Suprapubic skin (tissue), 4 donors: ENCODE measurements around the gene GPN2. TPM values are rescaled to one million over a fixed set of nuclear protein-coding genes. Genes with fewer than 3 reads are reported as not detected.

Experiments used
- DNase-seq, 2 donors: peaks; one replicate each; pipeline ENCODE4 v3.0.0-alpha.2; 2019; ENCODE audit warnings: low spot score in 2 of 2
- H3K27ac ChIP-seq: fragments of 200-600 bp; sonication (generic); one replicate; pipeline ENCODE4 v1.5.1; 2019
- H3K27me3 ChIP-seq: fragments of 200-600 bp; sonication (generic); one replicate; pipeline ENCODE4 v1.5.1; 2019
- H3K36me3 ChIP-seq: fragments of 200-600 bp; sonication (generic); one replicate; pipeline ENCODE4 v1.5.1; 2019
- H3K4me1 ChIP-seq: fragments of 200-600 bp; sonication (generic); one replicate; pipeline ENCODE4 v1.5.1; 2019
- H3K4me3 ChIP-seq: fragments of 200-600 bp; sonication (generic); one replicate; pipeline ENCODE4 v1.5.1; 2019; ENCODE audit warnings: mild to moderate bottlenecking
- H3K9me3 ChIP-seq: fragments of 200-600 bp; sonication (generic); one replicate; pipeline ENCODE4 v1.5.1; 2019
- CTCF ChIP-seq, 2 donors: fragments of 200-600 bp in 1 of 2; fragments of 450-650 bp in 1 of 2; sonication (generic) in 1 of 2; IDR thresholded peaks; one replicate each; pipeline ENCODE4 v1.5.1; 2016 to 2019; ENCODE audit warnings: antibody characterized with exemption in 2 of 2, mild to moderate bottlenecking in 1 of 2, moderate library complexity in 1 of 2
- EP300 ChIP-seq: sonication (generic); formaldehyde crosslinking; IDR thresholded peaks from one replicate; pipeline ENCODE4 v1.6.1; 2017; ENCODE audit warnings: antibody characterized with exemption
- POLR2A ChIP-seq, 2 donors: fragments of 450-650 bp; IDR thresholded peaks; one replicate each; pipeline ENCODE4 v1.6.1; 2017; ENCODE audit warnings: antibody characterized with exemption in 2 of 2, mild to moderate bottlenecking in 2 of 2, moderate library complexity in 2 of 2
- POLR2AphosphoS5 ChIP-seq, 3 donors: sonication (generic); formaldehyde crosslinking; IDR thresholded peaks; one replicate each; pipeline ENCODE4 v1.6.1; 2017; ENCODE audit warnings: antibody characterized with exemption in 3 of 3
- WGBS: methylation state at CpG from one replicate; pipeline ENCODE4 v1.1.5; 2018; 5-methylcytosine and 5-hydroxymethylcytosine counted together
- total RNA-seq, 4 donors: library from RNA; depleted of rRNA; stranded (reverse); fragments of >200 nt; gene quantifications; one replicate each; pipeline ENCODE4 v1.1.0, GENCODE V29; 2016

The GPN2 gene
- total RNA-seq, 4 donors from 2014 or later, result 13.2 to 25.3 (median 18.8) TPM

- no peak for DNase-seq
- Histone ChIP-seq H3K4me1 (peaks cover 74% of the 10 kb centered on the region), H3K9me3 (no peaks in the 10 kb centered on the region), H3K4me3 (no peak overlapping the region), H3K27ac (peak overlapping the region; percentile 97), H3K27me3 (no peaks in the 10 kb centered on the region), H3K36me3 (no peaks in the 10 kb centered on the region)
- no peak for TF ChIP-seq CTCF (IDR thresholded peaks at IDR 0.05)
- no peak for TF ChIP-seq POLR2AphosphoS5 (IDR thresholded peaks at IDR 0.05)
- TF ChIP-seq POLR2A (IDR thresholded peaks at IDR 0.05), result no peak
- 35% methylated on average over 7 of the region's 7 CpGs for WGBS
Observed at GRCh38 chr1:26861889-26862378, 28.1 kb downstream of the GPN2 start.

DNA sequence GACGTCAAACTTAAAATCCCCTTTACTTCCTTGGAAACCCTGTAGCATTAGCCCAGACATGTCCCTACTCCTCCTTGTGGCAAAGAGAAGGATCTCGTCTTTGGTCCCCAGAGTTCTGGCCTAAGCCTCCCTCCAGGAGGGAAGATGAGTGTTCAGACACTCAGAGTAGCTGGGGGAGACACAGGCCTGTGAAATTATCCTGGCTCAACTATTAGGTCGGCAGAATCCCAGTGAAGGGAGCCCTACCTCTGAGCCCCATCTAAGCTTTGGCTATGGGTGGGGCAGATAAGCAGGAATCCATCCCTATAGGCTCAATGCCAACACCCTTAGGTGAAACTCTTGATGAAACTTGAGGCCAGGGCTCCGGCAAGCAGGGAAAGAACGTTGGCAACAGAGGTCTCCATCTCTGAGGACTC, 28.8 kb downstream of the GPN2 start:
- H3K9me3 ChIP-seq, result no peaks in the 10 kb centered on the region
- 48% methylated on average over 5 of the region's 5 CpGs for WGBS
- no peaks in the 10 kb centered on the region for H3K36me3 ChIP-seq
- TF ChIP-seq POLR2A (IDR thresholded peaks at IDR 0.05), result no peak
- no peak for TF ChIP-seq CTCF (IDR thresholded peaks at IDR 0.05)
- no peak for TF ChIP-seq EP300
- no peak for TF ChIP-seq POLR2AphosphoS5 (IDR thresholded peaks at IDR 0.05)
- H3K4me1 ChIP-seq, result peaks cover 78% of the 10 kb centered on the region
- H3K4me3 ChIP-seq, result no peak overlapping the region
- H3K27me3 ChIP-seq, result no peaks in the 10 kb centered on the region
- H3K27ac ChIP-seq, result peak overlapping the region; percentile 97
- no peak for DNase-seq

DNA sequence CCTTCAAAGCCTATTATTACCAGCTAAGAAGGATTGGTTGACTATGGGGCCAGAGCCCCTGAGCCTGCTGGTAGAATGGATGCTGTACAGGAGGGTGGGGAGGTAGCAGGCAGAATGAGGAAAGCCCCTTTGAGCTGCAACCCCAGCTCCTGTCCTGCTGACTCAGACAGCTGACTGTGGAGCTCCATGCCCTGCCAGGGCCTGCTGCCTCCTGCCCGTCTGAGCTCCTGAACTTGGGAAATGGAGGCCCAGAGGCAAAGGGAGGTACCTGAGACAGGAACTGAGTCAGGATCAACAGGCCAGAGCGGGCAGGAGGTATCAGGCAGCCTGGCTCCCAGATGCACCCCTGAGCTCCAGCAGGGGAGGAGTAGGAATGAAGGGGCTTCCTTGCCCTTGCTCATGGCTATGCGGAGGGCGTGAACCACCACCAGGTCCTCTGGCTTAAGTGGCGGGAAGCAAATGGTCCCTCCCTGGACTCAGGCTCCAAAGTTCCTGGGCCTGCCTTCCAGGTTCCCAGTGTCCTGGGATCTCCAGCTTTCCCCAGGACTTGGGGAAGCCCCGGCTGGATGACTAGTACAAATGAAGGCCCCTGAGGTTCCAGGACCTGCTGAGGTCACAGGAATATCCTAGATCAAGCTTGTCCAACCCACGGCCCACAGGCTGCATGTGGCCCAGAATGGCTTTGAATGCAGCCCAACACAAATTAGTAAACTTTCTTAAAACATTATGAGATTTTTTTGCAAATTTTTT, 31.0 kb downstream of the GPN2 start:
- H3K36me3 ChIP-seq, result no peaks in the 10 kb centered on the region
- peak overlapping the region; percentile 83 for H3K27ac ChIP-seq
- H3K9me3 ChIP-seq, result no peaks in the 10 kb centered on the region
- TF ChIP-seq EP300 (no peak), POLR2AphosphoS5 (IDR thresholded peaks at IDR 0.05) (peak in 2 of 3 donors; percentile 39 to 59)
- DNase-seq, result no peak
- peaks cover 82% of the 10 kb centered on the region for H3K4me1 ChIP-seq
- no peaks in the 10 kb centered on the region for H3K27me3 ChIP-seq
- peak overlapping the region; percentile 10 for H3K4me3 ChIP-seq
- 72% methylated on average over 6 of the region's 7 CpGs for WGBS

- DNase-seq, result no peak
- TF ChIP-seq CTCF (IDR thresholded peaks at IDR 0.05) (no peak), EP300 (no peak), POLR2A (IDR thresholded peaks at IDR 0.05) (no peak), POLR2AphosphoS5 (IDR thresholded peaks at IDR 0.05) (no peak)
- Histone ChIP-seq H3K4me3 (peak overlapping the region; percentile 10), H3K36me3 (no peaks in the 10 kb centered on the region), H3K9me3 (no peaks in the 10 kb centered on the region), H3K27ac (peak overlapping the region; percentile 83), H3K4me1 (peaks cover 83% of the 10 kb centered on the region), H3K27me3 (no peaks in the 10 kb centered on the region)
- WGBS, result 33% methylated on average over 4 of the region's 4 CpGs
Observed at GRCh38 chr1:26858160-26858559, 31.9 kb downstream of the GPN2 start.

- H3K36me3 ChIP-seq, result peaks cover 3% of the 10 kb centered on the region
- WGBS, result 61% methylated on average over 5 of the region's 8 CpGs
Observed at GRCh38 chr1:26857473-26858060, 32.5 kb downstream of the GPN2 start.

More at GRCh38 chr1:26857473-26858060, 32.5 kb downstream of the GPN2 start:
- DNase-seq, result no peak
- Histone ChIP-seq H3K4me3 (no peak overlapping the region), H3K27ac (peak overlapping the region; percentile 83), H3K9me3 (no peaks in the 10 kb centered on the region), H3K27me3 (no peaks in the 10 kb centered on the region), H3K4me1 (peaks cover 88% of the 10 kb centered on the region)
- TF ChIP-seq POLR2AphosphoS5 (IDR thresholded peaks at IDR 0.05), result no peak
- no peak for TF ChIP-seq CTCF (IDR thresholded peaks at IDR 0.05)
- no peak for TF ChIP-seq POLR2A (IDR thresholded peaks at IDR 0.05)
- TF ChIP-seq EP300, result no peak
